Stimulated activated CD4-positive, alpha-beta T cell treated with anti-CD3 and anti-CD28 coated beads, Interleukin-12 subunit alpha, Interleukin-12 subunit beta, amount 100 ng/mL, for 24 hours (primary cell): Measurements from ENCODE around the gene CRYGC.
"Not testable (repeated sequence)": the region's sequence is repeated elsewhere in the genome, so short reads cannot be mapped to it uniquely, and the experiment has no call there.

Experiments
- DNase-seq, 2 experiments: peaks; one replicate each; pipeline ENCODE4 v3.0.0-alpha.2; 2020; ENCODE audit warnings: low read depth in 2 of 2

CRYGC gene

GRCh38 chr2:208136716-208137094 is 7.1 kb upstream of the CRYGC start:
- DNase-seq, result no peak

- no peak for DNase-seq
Measured at GRCh38 chr2:208135794-208136715, 6.4 kb upstream of the CRYGC start.

DNA sequence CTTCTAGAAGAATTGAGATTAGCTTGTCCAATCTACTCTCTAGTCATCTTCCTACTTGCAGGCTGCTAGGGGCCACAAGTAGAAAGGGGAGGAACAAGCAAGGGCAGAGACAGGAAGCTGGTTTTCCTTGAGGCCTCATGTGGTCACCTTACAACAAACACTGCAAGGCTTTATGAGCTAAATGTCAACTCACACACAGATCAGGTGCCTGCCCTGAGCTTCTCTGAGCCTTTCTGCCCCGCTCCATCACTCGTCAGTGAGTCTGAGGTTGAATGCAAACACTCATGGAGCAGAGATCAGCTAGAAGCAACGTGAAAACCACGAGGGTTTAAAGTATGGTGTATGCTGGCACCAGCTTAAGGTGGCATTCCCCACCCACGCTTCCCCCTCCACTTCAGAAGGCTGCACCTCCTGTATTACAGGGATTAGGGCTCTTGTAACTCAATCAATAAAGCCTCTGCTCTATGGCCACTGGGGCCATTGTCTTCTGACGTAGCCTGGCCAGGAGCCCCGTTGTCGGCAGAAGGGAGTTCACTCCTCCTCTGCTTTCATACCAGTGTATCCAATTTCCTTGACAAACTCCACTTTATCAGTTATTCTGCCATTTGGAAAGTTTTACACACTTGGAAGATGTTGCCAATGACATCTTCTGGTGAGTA is 5.4 kb upstream of the CRYGC start:
- no peak for DNase-seq

- DNase-seq, result no peak
Measured at GRCh38 chr2:208130712-208131110, 1.1 kb upstream of the CRYGC start.

GRCh38 chr2:208128136-208128535 is 1.5 kb downstream of the CRYGC start:
- no peak for DNase-seq

- DNase-seq, result no peak
Measured at GRCh38 chr2:208127090-208127489, 2.5 kb downstream of the CRYGC start.

DNA sequence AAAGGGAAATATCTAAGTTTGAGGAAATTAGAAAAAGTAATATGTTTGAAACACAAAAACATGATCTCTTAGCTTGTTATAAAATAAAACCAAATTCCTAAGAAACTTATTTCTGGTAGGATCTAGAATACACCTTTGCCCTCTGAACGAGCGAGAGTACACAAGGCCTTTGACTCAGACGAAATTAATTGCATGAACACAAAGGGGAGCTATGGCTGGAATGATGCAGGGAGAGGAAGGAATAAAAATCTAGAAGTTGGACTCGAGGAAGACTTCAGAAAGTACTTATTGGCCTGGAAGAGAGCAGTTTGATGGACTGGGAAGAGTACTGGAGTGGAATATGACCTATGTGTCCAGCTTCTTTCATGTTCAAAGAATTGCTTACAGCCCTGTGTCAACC is 4.4 kb downstream of the CRYGC start:
- no peak for DNase-seq

- not testable (repeated sequence) for DNase-seq
Measured at GRCh38 chr2:208124013-208124715, 5.5 kb downstream of the CRYGC start, which contains the start of gene CRYGD. TSS of gene CRYGD (minus strand) at chr2:208124524. CDS start at chr2:208124473, 51 bp downstream.

- no peak for DNase-seq
Measured at GRCh38 chr2:208122248-208122647, 7.4 kb downstream of the CRYGC start.

GRCh38 chr2:208118918-208119317 is 10.7 kb downstream of the CRYGC start:
- DNase-seq, result no peak

GRCh38 chr2:208117390-208117789 is 12.2 kb downstream of the CRYGC start:
- not testable (repeated sequence) for DNase-seq

GRCh38 chr2:208112969-208113368 is 16.7 kb downstream of the CRYGC start:
- DNase-seq, result no peak

- not testable (repeated sequence) for DNase-seq
Measured at GRCh38 chr2:208112273-208112745, 17.3 kb downstream of the CRYGC start.

- DNase-seq, result no peak
Measured at GRCh38 chr2:208103616-208104015, 26.0 kb downstream of the CRYGC start.

GRCh38 chr2:208101716-208102631 is 27.7 kb downstream of the CRYGC start:
- no peak for DNase-seq

GRCh38 chr2:208099682-208100470 is 29.8 kb downstream of the CRYGC start:
- DNase-seq, result no peak

DNA sequence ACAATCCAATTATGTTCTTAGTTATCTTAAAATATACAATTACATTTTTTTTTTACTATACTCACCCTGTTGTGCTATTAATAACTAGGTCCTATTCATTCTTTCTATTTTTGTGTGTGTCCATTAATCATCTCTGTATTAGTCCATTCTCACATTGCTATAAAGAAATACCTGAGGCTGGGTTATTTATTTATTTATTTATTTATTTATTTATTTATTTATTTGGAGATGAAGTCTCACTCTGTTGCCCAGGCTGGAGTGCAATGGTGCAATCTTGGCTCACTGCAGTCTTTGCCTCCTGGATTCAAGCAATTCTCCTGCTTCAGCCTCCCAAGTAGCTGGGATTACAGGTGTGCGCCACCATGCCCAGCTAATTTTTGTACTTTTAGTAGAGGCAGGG is 30.9 kb downstream of the CRYGC start:
- DNase-seq, result not testable (repeated sequence)

GRCh38 chr2:208098267-208098666 is 31.4 kb downstream of the CRYGC start:
- no peak for DNase-seq

GRCh38 chr2:208097801-208098200 is 31.8 kb downstream of the CRYGC start:
- no peak for DNase-seq

DNA sequence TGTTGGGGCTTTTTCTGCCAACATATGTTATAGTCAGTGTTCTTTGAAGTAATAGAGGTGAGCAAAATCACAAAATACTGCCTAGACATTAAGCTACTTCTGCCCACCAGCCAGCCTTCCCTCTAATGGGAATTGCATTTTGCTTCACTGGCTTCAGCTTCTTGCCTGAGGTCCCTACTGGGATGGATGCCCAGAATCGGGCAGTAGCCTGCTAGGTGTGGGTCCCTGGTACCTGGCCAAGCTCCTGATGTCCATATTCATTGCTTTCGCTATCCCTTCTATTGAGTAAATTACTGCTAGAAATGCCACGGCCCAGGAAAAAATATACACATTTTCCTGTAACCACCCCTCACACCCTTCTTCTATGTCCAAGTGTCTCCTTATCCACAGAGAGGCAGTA is 32.3 kb downstream of the CRYGC start:
- no peak for DNase-seq
